K562 (cell line): Measurements from ENCODE around the gene GPR135. TPM values are rescaled to one million over a fixed set of nuclear protein-coding genes. Genes with fewer than 3 reads are reported as not detected.

ENCODE experiments used
- ATAC-seq: fragments of 200-7000 bp; cut with Tn5 transposase; 3 replicates; pipeline ENCODE4 v1.9.1; 2020; ENCODE audit warnings: moderate library complexity
- BruUV-seq: library from RNA; stranded (reverse); fragments of 400-500 nt; replicated peaks from 2 replicates; lab custom pipeline; 2021; lab: Mats Ljungman, UMichigan
- CTCF ChIA-PET: fragments of 300-600 bp; formaldehyde crosslinking; extraction: SDS; loops from one replicate; lab custom pipeline; 2021; ENCODE audit warnings: low intra/inter-chr PET ratio; lab: Yijun Ruan, JAX
- POLR2A ChIA-PET: fragments of 300-600, 350-650 bp; sonication (Branson Sonifier 250); formaldehyde crosslinking; extraction: SDS; loops from one replicate; lab custom pipeline; 2021; ENCODE audit warnings: antibody characterized with exemption, inconsistent platforms; lab: Yijun Ruan, JAX
- DNase-seq, 4 experiments: peaks; one replicate each; pipeline versions ENCODE4 v3.0.0 to v3.0.0-alpha.2; 2011 to 2018; ENCODE audit warnings: low spot score in 3 of 4, mixed read lengths in 3 of 4; ENCODE audit errors: extremely low read depth in 1 of 4
- FAIRE-seq: peaks from 2 replicates; lab custom pipeline; 2011; peaks lifted over from hg19 to GRCh38; lab: Jason Lieb, UNC
- H2AFZ ChIP-seq: 2 replicates; pipeline ENCODE4 v1.6.0; 2011; ENCODE audit warnings: low read depth, low read length, control low read depth, inconsistent platforms
- H3K27ac ChIP-seq: fragments of 200-600 bp; 3 replicates; pipeline ENCODE4 v1.8.0; 2011; ENCODE audit warnings: low read depth, mild to moderate bottlenecking, control low read depth, inconsistent platforms, low read length, moderate library complexity, mixed read lengths; ENCODE audit errors: extremely low read depth
- H3K27me3 ChIP-seq, 2 experiments: fragments of 300-600 bp in 1 of 2; 2 replicates in 1 of 2; 3 replicates in 1 of 2; pipeline versions ENCODE4 v1.6.0 to v1.8.0; 2011; ENCODE audit warnings: inconsistent platforms in 2 of 2, low read length in 2 of 2, mild to moderate bottlenecking in 1 of 2, mixed read lengths in 1 of 2, moderate library complexity in 1 of 2; ENCODE audit not compliant: control insufficient read depth in 2 of 2, insufficient read depth in 2 of 2
- H3K36me3 ChIP-seq: fragments of 300-600 bp; 3 replicates; pipeline ENCODE4 v1.8.0; 2011; ENCODE audit warnings: mild to moderate bottlenecking, low read length, inconsistent platforms; ENCODE audit not compliant: control insufficient read depth, insufficient read depth
- H3K4me1 ChIP-seq, 2 experiments: fragments of 200-600 bp in 1 of 2; replicated peaks in 1 of 2; 2 replicates in 1 of 2; 3 replicates in 1 of 2; pipeline versions ENCODE4 v1.5.1 to v1.8.0; 2011; ENCODE audit warnings: inconsistent platforms in 2 of 2, low read length in 2 of 2, mild to moderate bottlenecking in 1 of 2, mixed read lengths in 1 of 2, moderate library complexity in 1 of 2; ENCODE audit not compliant: control insufficient read depth in 2 of 2, insufficient read depth in 2 of 2
- H3K4me2 ChIP-seq: 2 replicates; pipeline ENCODE4 v1.6.1; 2011; ENCODE audit warnings: low read length, control low read depth, inconsistent platforms, mixed read lengths; ENCODE audit not compliant: insufficient read depth
- H3K4me3 ChIP-seq: fragments of 200-600 bp; sonication (generic), shearing (Covaris generic); 2 replicates; pipeline ENCODE4 v1.5.1; 2016; ENCODE audit warnings: control low read depth, inconsistent platforms
- H3K79me2 ChIP-seq: fragments of 200-600 bp; 3 replicates; pipeline ENCODE4 v1.8.0; 2011; ENCODE audit warnings: low read length, inconsistent platforms; ENCODE audit not compliant: control insufficient read depth, insufficient read depth
- H3K9ac ChIP-seq, 2 experiments: 2 replicates each; pipeline versions ENCODE4 v1.6.0 to v1.6.1; 2011; ENCODE audit warnings: low read depth in 2 of 2, low read length in 2 of 2, control low read depth in 1 of 2, inconsistent platforms in 1 of 2, mild to moderate bottlenecking in 1 of 2, mixed read lengths in 1 of 2; ENCODE audit not compliant: insufficient read depth in 1 of 2
- H3K9me1 ChIP-seq: one replicate; pipeline ENCODE4 v1.6.0; 2011; ENCODE audit warnings: inconsistent platforms, mild to moderate bottlenecking, low read length, moderate library complexity; ENCODE audit not compliant: control insufficient read depth, insufficient read depth
- H3K9me3 ChIP-seq: replicated peaks from 2 replicates; pipeline ENCODE4 v1.5.1; 2011; ENCODE audit warnings: low read depth, low read length, inconsistent platforms; ENCODE audit not compliant: control insufficient read depth, insufficient read depth
- H4K20me1 ChIP-seq: replicated peaks from 2 replicates; pipeline ENCODE4 v1.6.1; 2011; ENCODE audit warnings: low read length, inconsistent platforms, mixed read lengths; ENCODE audit not compliant: control insufficient read depth, insufficient read depth
- ARHGAP35 ChIP-seq: fragments of 450-650 bp; IDR thresholded peaks from 2 replicates; pipeline ENCODE4 v1.6.1; 2018; ENCODE audit not compliant: partially characterized antibody
- CCAR2 ChIP-seq: fragments of 200-400 bp; formaldehyde crosslinking; IDR thresholded peaks from 2 replicates; pipeline ENCODE4 v1.6.1; 2017; ENCODE audit warnings: mild to moderate bottlenecking, low read depth, low read length
- JUNB ChIP-seq: fragments of 450-650 bp; formaldehyde crosslinking; conservative IDR thresholded peaks from 2 replicates; pipeline ENCODE4 v1.4.0; 2020; ENCODE audit warnings: mild to moderate bottlenecking
- SRSF7 ChIP-seq: fragments of 200-400 bp; formaldehyde crosslinking; optimal IDR thresholded peaks from 2 replicates; pipeline ENCODE3; 2017; ENCODE audit warnings: mild to moderate bottlenecking, low read depth, low read length
- ZNF174 ChIP-seq: fragments of 250-450 bp; sonication (Bioruptor Pico); IDR thresholded peaks from 2 replicates; pipeline ENCODE4 v1.4.0; 2020; ENCODE audit warnings: mild to moderate bottlenecking
- ZNF444 ChIP-seq: fragments of 250-450 bp; sonication (Bioruptor Pico); IDR thresholded peaks from 2 replicates; pipeline ENCODE4 v1.4.0; 2020; ENCODE audit warnings: mild to moderate bottlenecking, moderate library complexity
- ZNF717 ChIP-seq: fragments of 250-450 bp; sonication (Bioruptor Pico); IDR thresholded peaks from 2 replicates; pipeline ENCODE4 v1.5.0; 2021
- ZNF778 ChIP-seq: fragments of 450-650 bp; formaldehyde crosslinking; IDR thresholded peaks from 2 replicates; pipeline ENCODE4 v1.4.0; 2020; ENCODE audit warnings: mild to moderate bottlenecking, moderate library complexity
- ZZZ3 ChIP-seq: fragments of 450-650 bp; IDR thresholded peaks from 2 replicates; pipeline ENCODE4 v1.6.1; 2016; ENCODE audit warnings: antibody characterized with exemption, mild to moderate bottlenecking, moderate library complexity
- WGBS: fragments of 100-300 bp; shearing (Covaris generic); methylation state at CpG from one replicate; pipeline ENCODE4 v1.1.6; 2016; ENCODE audit warnings: low coverage, mixed read lengths; ENCODE audit not compliant: insufficient coverage; ENCODE audit errors: missing lambda C conversion rate; 5-methylcytosine and 5-hydroxymethylcytosine counted together
- in situ Hi-C: fragments of 300-500 bp; cut with MboI; formaldehyde crosslinking; loops from 4 replicates; pipeline ENCODE4 v1.15.0; 2018; ENCODE audit warnings: inconsistent platforms, mixed read lengths
- intact Hi-C: fragments of 100-400 bp; cut with micrococcal nuclease; formaldehyde crosslinking; loops from 2 replicates; pipeline ENCODE4 v1.14.2; 2022
- polyA plus RNA-seq, 8 experiments: library from polyadenylated mRNA; depleted of rRNA in 4 of 8; stranded (reverse) in 5 of 8; unstranded in 3 of 8; fragments of >200 nt; fragmentation: Nextera tagmentation in 2 of 8; fragmentation: Illumina TruSeq in 1 of 8; extraction: Ambion mirVana in 2 of 8; extraction: Trizol in 1 of 8; gene quantifications; 2 replicates each; pipeline versions ENCODE4 v1.2.1 to v1.2.3, GENCODE V29; 2011 to 2014; ENCODE audit warnings: inconsistent platforms in 1 of 8, missing spikeins in 1 of 8
- total RNA-seq, 7 experiments: library from RNA; depleted of rRNA in 6 of 7; stranded (reverse); fragments of >200 nt in 6 of 7; fragmentation: Illumina TruSeq in 2 of 7; extraction: Trizol in 2 of 7; gene quantifications; 2 replicates each; pipeline versions ENCODE4 v1.2.1 to v1.2.3, GENCODE V29; 2011 to 2021; ENCODE audit warnings: low replicate concordance in 1 of 7
- TF ChIP-seq, protein P1 (sequence below): fragments of 450-650 bp; IDR thresholded peaks from 2 replicates; pipeline ENCODE4 v1.6.1; 2016; ENCODE audit warnings: missing biosample characterization, missing genetic modification characterization
- TF ChIP-seq, protein P2 (sequence below): fragments of 450-650 bp; IDR thresholded peaks from 2 replicates; pipeline ENCODE4 v1.6.1; 2016; ENCODE audit warnings: borderline replicate concordance

GPR135 gene
- total and polyA plus RNA-seq, 9 of the 15 experiments (the other 6 are each of a cell fraction or from before 2014, with no cell fraction given), result 0.06 to 1.6 (median 1.0) TPM

DNA sequence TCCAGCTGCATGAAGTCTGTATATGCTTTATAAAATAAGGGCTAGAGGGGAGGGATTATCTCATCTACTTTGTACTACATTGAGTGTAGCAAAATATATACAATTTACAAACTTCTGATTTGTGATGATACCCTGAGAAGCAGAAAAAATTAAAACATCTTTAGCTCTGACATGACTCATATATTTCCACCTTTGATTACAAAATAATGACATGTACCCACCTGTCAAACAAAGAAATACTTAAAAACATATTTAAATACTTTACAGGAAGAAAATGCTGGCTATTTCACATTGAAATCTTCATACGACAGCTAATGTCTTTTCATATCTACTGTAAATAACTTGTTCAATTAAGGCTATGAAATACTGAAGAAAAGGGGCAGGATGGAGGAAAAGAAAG is 3.3 kb downstream of the GPR135 start:
- intact Hi-C loops, result no loop called here
- Histone ChIP-seq H4K20me1 (no peaks in the 10 kb centered on the region), H3K4me3 (no peak overlapping the region), H3K79me2 (no peaks in the 10 kb centered on the region), H3K9ac (no peak overlapping the region), H3K4me2 (no peak overlapping the region), H2AFZ (no peak overlapping the region), H3K27ac (no peak overlapping the region), H3K9me1 (no peaks in the 10 kb centered on the region), H3K36me3 (peaks cover 18% of the 10 kb centered on the region), H3K27me3 (no peaks in the 10 kb centered on the region), H3K9me3 (no peaks in the 10 kb centered on the region), H3K4me1 (no peaks in the 10 kb centered on the region)
- in situ Hi-C loops, result no loop called here
- BruUV-seq, result no TSS peak
- 69% methylated on average over 1 of the region's 1 CpG for WGBS
- POLR2A ChIA-PET, result no interaction called here
- CTCF ChIA-PET, result no interaction called here
- ATAC-seq (no peak), FAIRE-seq (no peak), DNase-seq (no peak)
- TF ChIP-seq ZNF174 (no peak), JUNB (CRISPR knock-in tag) (no peak), SRSF7 (no peak), ZNF444 (CRISPR knock-in tag) (no peak), ARHGAP35 (no peak), ZNF778 (CRISPR knock-in tag) (no peak), ZZZ3 (no peak), CCAR2 (no peak), ZNF717 (no peak)
- TF ChIP-seq, protein P1, sequence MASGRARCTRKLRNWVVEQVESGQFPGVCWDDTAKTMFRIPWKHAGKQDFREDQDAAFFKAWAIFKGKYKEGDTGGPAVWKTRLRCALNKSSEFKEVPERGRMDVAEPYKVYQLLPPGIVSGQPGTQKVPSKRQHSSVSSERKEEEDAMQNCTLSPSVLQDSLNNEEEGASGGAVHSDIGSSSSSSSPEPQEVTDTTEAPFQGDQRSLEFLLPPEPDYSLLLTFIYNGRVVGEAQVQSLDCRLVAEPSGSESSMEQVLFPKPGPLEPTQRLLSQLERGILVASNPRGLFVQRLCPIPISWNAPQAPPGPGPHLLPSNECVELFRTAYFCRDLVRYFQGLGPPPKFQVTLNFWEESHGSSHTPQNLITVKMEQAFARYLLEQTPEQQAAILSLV (tag), result no peak
- TF ChIP-seq, protein P2, sequence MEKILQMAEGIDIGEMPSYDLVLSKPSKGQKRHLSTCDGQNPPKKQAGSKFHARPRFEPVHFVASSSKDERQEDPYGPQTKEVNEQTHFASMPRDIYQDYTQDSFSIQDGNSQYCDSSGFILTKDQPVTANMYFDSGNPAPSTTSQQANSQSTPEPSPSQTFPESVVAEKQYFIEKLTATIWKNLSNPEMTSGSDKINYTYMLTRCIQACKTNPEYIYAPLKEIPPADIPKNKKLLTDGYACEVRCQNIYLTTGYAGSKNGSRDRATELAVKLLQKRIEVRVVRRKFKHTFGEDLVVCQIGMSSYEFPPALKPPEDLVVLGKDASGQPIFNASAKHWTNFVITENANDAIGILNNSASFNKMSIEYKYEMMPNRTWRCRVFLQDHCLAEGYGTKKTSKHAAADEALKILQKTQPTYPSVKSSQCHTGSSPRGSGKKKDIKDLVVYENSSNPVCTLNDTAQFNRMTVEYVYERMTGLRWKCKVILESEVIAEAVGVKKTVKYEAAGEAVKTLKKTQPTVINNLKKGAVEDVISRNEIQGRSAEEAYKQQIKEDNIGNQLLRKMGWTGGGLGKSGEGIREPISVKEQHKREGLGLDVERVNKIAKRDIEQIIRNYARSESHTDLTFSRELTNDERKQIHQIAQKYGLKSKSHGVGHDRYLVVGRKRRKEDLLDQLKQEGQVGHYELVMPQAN, result no peak
